NCI-H2171 treated with DMSO at 0.1 percent for 48 hours (cell line): ENCODE results near the gene PIP5K1C.
"Not testable (repeated sequence)": the region's sequence is repeated elsewhere in the genome, so short reads cannot be mapped to it uniquely, and the experiment has no call there.

ENCODE experiments used
- DNase-seq: peaks from one replicate; lab custom pipeline; 2025; lab: John Stamatoyannopoulos, UW

PIP5K1C gene

DNA sequence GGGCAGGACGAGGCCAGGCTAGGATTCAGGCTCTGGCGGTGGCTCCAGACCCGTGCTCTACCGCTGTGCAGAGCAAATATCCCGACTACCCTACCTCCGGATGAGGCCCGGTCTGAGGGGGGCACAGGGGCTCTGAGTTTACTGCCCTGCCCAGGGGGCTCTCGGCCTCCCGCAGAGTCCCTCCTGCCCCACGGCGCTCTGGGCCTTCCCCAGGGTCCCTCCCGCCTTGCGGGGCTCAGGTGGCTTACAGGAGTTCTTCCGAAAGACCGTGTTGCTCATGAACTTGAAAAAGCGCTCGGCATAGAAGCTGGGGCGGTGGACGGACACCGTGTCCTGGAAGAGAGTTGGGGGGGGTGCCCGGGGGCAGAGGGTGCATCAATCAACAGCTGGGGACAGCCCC lies 54.5 kb downstream of the PIP5K1C start:
- DNase-seq = no peak

DNA sequence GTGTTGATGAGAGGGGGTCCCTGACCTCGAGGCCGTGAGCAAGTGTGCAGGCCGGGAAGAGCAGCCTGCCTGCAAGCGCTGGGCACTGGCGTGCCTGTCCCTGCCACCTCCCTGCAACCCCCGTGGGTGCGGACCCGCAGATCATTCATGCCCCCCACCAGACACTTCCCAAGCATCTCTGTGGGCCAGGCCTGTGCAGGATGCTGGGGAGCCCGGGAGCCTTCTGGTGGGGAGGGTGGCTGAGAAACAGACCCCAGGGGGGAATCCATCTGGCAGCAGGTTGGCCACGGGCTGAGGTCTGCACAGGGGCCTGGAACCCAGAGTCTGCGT lies 55.2 kb downstream of the PIP5K1C start:
- DNase-seq = no peak

DNA sequence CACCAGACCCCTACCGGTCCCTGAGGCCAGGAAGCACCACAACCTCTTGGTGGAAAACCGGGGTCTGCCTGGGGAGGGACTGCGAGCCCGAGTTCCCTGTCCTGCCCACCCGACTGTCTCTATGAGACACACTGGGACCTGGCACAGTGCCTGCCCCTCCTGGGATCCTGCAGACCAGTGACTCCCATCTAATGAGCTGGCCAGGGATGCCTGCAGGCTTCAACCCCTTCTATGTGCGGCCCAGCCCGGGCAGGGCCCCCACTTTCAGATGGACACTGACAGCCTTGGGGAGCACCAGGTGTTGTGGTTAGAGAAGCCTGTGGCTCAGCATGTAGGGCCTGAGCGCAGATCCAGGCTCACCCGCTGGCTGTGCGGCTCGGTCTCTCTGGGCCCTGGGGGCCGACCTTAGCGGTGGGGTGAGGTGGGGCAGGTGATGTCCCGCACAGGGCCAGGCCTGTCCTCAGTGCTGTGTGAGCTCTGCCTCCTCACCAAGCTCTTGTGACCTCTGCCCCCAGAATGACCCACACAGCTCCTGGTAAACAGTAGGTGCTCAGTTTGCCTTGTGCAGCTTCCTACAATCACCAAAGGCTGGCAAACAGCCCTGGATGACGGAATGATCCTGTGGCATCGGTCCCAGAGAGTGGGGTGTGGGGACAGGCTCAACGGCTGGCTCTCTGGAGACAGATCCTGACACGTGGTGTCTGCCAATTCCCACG lies 55.8 kb downstream of the PIP5K1C start:
- peak; percentile 19 for DNase-seq

DNA sequence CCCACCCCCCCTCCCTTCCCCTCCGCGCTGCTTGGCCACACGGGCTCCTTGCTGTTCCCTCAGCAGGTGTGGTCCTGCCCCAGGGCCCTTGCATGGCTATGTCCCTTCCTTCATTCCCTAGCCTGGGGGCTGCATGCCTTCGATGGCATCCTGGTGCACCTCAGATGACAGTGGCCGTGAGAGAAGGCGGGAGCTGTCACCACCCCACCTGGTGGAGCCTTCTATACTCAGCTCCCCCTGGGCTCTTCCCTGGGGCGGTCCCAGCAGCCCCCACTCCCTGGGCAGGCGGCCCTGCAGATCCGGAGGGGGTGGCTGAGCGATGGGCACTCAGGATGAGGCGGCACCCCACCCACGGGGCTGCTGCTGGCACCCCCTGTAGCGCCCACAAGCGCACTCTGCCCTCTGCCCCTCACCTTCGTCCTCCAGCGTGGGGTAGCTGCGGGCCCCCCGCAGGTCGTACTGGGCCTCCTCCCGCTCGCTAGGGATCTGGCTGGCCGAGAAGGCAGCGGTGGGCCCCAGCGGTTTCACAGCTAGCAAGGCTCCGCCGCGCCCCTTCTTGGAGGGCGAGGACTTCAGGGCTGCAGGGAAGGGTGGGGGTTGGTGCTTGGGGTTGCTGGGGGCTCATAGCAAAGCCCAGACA lies 56.5 kb downstream of the PIP5K1C start:
- no peak for DNase-seq

DNA sequence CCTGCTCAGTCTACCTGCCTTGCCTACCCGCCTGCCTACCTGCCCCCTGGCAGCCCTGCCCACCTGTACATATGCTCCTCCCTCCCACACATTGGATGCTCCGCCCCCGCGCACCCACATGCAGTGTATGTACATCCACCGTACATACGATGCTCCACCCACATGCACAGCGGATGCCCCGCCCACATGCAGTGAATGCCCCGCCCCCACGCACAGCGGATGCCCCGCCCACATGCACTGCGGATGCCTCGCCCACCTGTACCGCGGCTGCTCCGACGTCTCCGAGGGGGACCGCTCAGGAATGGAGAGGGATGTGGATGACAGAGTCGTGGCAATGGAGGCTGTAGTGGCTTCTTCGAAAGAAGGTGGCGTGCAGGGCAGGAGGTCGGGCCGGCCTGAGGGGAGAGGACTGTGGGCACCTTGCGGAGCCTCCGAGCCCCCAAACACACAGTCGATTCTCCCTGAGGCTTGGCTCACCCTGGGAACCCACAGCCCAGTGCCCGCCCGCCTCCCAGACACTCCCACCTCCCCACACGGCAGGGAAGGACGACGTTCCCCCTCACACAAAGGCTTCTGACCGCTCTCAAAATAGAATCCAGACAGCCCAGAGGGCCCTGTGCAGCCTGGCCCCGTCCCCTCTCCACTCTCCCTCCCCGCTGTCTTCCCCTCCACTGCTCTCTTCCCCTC lies 57.1 kb downstream of the PIP5K1C start:
- DNase-seq = no peak

DNA sequence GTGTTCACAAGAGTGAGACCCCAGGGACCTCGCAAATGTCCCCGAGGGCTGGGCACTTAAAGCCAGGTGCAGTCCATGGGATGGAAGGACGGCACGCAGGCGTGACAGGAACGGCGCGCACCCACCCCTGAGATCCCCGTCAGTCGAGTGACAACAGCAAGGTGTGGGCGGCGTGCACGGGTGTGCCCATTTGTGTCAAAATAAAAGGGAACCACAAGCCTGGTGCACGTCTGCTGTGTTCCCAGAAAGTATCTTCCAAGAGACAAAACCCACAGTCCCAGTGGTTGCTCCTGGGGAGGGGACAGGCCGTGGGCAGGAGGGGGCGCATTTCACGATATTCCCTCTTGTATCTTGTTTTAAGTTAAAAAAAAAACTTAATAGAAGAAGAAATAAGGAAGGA lies 58.0 kb downstream of the PIP5K1C start:
- DNase-seq = no peak

DNA sequence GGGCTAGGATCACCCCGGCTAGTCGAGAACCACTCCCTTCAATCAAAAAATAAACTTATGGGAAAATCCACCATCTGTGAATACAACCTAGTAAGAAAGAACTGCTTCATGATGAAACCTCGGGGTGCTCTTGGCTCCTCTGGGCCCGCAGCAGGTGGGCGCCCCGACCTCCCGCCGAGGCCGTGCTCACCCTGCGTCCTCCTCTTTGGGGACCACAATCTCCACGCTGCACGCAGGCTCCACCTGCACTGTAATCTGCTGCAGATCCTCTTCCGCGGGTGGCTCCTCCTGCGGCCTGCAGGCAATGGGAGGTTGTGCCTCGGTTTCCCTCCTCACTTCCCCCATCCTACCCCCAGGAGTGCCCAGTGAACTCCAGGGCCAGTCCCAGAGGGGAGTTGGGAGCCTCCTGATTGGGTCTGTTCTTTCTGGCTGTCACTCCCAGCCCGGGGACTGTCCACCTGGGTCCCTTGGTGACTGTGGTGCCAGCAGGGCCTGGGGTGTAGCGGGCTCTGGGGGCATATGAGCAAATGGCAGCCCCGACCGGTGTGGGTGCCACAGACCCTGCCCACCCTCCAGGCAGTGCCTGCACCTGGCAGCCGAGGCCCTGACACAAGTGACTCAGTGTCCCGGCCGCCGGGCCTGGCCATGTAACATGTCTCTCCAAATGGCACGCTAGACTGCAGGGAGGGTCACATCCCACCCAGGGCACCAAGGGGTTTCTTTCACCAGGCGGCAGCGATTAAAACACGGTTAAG lies 58.6 kb downstream of the PIP5K1C start:
- DNase-seq = no peak

DNA sequence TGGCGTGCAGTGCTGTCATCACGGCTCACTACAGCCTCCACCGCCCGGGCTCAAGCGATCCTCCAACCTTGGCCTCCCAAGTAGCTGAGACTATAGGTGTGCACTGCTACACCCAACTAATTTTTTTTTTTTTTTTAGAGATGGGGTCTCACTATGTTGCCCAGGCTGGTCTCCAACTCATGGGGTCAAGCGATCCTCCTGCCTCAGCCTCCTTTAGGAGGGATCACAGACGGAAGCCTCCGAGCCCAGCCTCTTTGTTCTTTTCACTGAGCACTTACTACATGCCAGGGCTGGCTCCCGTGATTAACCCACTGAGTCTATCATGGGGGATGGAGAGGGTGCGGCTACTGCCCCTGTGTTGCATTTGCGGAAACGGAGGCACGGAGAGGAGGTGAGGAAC lies 60.8 kb downstream of the PIP5K1C start:
- DNase-seq = no peak

DNA sequence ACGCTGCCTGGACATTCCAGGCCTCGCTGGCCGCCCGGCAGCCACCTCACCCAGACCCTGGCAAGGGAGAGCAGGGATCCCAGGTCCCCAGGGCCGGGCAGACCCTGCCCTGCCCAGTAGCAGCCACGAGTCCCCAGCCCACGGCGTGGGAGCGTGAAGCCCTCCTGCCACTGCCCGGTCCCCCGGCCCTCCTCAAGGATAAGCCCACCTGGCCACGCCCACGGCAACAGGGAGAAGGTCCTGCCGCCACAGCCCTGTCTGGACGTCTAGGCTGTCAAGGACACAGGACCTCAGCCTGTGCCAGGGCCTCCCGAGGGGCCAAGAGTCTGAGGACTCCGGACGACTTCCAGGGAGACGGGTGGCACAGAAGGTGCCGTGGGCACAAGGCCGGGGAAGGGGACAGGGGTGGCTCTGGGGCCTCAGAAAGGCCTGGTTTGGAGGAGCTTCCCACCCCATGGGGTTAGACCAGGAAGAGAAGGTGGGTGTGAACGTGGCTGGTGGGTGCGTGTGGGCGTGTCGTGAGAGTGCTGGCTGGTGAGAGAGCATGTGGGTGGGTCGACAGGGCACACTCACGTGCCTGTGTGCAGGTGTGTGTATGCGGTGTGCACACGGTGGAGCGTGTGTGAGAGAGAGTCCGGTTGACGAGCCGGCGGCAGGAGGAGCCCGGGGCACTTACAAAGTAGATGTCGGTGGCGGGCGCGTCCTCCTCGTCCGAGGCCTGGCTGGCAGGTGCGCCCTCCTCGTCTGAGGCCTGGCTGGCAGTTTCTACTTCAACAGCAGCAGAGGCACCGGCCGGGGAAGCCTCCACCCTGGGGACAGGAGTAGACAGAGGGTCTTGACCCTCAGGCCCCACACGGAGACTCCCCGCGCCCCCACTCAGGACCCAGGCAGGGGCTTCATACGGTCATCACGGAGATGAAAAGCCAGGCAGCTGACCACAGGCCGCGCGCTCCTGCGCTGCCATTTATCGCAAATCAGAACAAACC lies 61.8 kb downstream of the PIP5K1C start:
- no peak for DNase-seq

DNA sequence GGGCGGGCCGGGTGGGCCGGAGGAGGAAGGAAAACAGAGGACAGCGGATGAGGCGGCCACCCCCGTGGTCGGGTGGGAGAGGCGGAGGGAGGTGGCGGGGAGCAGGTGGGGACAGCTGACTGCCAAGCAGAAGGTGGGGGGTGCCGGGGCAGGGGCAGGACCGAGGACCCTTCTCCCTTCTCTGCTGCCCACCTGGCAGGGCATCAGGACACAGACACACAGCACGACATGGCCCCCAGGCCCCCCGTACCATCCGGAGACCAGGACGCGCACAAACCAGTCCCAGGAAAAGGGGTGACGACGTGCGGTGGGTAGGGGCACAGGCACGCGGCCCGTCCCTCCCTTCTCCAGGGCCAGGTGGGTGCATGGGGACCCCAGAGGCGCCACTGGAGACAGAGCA lies 62.6 kb downstream of the PIP5K1C start:
- DNase-seq = no peak

DNA sequence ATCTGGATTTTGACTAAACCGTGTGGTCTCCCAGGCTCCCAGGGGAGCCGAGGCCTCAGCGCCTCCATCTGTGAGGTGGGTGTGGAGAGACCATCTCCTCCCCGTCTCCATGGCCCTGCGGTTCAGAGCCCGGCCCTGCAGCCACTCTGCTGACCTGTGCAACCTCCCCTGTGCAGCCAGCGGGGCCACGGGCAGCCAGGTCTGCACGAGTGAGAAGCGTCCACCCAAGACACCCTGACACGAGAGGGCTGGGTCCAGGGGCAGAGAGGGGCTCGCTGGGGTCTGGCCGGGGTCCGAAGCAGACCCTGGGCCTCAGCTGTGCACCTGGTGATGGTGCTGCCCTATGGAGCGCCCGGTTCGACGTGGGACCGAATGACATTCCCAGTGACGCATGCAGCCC lies 63.3 kb downstream of the PIP5K1C start:
- no peak for DNase-seq

DNA sequence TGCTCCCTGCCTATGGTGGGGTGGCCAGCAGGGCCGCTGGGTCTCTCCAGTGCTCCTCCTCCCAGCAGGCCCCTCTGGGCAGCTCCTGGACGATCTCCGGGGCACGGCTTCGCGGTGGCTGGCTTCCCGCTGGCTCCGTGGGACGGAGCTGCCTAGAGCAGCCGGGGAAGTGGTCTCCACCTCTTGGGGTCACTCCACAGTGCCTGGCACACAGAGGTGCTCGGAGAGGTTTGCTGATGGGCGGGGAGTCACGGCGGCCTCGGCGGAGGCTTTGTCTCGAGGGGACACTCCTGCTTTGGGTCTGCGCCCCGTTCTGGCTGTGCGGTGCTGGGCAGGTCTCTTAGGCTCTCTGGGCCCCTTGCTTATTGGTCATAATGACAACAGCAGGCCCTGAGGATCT lies 63.8 kb downstream of the PIP5K1C start:
- no peak for DNase-seq

DNA sequence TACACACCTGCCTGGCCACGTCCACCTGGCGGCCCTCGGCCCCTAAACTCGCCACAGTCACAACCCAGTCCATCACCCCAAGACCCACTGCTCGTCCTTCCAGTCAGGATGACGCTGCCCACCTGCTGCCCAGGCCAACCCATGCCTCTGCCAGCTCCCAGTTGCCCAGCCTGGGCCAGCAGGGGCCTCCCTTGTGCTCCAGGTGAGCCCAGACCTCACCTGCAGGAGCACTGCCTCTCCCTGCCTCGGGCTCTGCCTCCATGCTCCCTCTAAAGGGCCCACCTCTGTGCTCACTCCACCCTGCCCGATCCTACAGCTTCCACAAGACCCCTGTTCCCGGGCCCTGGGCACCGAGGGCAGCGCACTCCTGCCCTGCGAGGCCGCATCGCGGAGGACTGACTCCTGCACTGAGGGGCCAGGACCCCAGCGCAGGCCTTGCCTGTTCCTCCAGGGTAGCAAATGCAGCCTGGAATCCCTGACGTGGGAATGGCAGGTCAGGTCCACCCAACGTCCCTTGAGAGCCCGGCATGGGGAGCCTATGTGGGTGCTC lies 65.7 kb downstream of the PIP5K1C start:
- DNase-seq = no peak

DNA sequence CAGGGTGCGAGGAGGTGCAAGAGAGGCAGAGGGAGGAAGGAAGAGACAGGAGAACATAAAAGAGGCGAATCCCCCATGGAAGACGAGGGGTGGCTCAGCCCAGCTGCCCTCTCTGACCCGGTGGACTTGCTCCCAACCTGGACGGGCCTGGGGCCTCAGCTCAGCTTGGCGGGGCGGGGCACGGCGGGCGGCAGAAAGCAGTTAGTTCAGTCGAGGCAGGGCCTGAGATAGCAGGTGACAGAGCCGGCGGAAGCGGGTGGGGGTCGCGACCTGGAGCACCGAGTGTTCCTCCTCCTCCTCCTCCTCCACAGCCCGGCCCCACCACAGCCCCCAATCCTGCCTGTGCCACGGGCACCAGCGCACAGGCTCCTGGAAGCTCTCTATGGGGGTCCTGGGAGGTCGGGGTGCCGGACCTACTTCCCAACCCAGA lies 66.7 kb downstream of the PIP5K1C start:
- no peak for DNase-seq

DNA sequence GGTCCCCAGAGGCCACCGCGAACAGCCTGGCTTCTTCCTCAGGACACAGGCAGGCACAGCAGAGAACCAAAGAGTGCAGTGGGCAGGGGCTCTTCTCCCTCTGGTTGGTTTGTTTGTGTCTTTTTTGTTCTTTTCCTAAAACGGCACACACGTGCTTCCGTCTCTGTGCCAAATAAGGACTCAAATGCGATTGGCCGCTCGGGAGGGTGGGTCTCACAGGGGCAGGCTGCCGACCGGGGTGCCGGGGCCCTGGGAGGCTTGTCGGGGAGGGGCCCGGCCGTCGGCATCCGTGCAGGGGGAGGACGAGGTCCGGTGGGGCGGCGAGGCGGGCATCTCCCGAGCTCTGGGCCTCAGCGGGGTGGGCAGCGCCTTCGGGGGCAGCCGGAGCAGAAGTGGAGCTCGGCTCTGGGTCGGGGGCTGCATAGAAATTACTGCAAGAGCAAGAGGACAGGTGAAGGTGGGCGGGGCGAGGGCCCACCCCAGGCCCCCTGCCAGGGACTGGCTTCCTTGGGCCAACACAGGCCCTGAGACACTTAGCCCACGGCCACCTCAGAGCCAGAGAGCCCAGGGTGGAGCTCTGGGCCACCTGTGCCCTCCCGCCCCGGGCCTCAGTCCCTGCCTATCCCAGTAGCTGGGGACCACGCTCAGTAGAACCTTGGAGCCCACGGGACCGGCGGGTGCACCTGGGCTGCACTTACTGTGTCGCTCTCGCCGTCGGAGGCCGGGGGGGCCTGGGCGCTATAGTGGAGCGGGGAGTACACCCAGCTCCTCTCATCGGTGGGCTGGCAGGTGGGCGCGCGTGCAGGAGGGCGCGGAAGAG lies 67.3 kb downstream of the PIP5K1C start:
- DNase-seq = no peak

DNA sequence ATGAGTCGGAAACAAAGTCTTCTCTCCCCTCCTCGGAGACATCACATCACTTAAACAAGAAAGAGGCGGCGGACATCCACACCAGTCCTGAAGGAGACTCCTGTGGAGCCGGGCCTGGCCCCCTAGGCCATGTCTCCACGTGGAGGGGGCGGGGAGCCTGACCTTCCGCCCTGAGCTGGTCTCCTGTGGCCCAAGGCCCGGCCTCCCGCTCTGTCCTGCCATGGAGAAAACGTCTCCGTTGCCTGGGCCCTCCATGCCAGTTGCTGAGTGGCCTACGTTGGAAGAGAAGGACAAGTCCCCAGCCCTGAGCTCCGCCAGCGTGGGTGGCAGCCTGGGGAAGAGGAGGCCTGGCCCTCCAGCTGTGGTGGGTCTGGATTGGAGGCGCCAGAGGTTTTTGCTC lies 68.2 kb downstream of the PIP5K1C start:
- DNase-seq = no peak

DNA sequence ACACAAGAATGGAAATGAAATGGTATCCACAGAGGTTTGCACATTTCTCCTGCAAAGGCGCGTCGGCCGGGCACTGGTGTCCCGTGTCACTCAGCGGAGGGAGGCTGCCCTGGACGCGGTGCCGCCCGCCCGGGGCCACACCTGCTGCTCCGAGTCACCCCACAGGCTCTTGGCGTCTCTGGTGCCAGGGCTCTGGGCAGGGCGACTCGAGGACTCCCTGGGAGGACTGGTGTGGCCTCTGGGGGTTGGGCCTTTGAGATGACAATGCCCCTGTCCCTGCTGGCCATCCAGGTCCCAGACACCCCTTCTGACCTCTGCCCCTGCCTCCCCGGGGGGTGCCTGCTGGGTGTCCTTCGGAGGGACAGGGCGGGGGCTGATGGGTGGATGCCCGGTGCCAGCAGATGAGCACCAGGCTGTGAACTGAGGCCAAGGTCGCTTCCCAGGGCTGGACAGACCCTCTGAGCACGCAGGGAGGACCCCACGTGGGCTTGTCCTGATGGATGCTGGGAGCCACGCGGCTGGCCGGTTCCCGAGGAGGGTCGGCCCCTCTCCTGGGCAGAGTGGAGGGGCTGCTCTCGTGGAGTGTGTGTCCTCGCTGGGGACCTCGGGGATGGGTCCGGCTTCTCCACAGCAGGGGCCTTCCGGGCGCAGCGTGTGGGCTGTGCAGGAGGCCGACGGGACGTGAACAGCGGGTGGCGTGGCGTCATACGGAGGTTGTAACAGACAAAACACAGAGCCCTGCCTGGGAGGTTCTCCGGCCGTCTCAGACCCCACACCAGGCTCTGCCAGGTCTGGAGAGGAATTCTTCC lies 69.0 kb downstream of the PIP5K1C start:
- no peak for DNase-seq

DNA sequence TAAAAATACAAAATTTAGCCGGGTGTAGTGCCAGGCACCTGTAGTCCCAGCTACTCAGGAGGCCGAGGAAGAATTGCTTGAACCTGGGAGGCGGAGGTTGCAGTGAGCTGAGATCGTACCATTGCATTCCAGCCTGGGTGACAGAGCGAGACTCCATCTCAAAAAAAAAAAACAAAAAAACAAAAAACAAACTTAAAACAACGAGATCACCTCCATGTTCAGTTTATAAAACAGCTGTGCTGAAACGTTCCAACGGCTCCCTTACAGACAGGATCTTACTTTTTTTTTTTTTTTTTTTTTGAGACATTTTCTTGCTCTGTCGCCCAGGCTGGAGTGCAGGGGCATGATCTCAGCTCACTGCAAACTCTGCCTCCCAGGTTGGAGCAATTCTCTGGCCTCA lies 71.5 kb downstream of the PIP5K1C start:
- not testable (repeated sequence) for DNase-seq

DNA sequence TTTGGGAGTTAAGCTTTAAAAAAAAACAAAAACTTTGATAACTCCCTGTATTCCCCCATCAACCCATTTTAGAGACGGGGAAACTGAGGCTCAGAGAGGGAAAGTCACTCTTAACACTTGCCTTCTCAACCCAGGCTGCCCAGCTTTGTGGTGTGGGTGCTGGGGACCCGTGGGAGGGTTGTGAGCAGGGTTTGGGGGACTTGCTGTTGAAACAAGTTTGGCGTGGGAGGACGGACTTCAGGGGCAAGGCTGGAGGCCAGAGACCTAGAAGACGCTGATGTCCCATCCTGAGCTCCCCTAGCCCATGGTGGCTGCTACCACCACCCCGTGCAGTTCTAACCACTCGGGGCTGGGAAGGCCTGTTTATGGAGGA lies 72.9 kb downstream of the PIP5K1C start:
- DNase-seq = no peak
